ENCODE results near the gene ERO1B.

The ERO1B gene

DNA sequence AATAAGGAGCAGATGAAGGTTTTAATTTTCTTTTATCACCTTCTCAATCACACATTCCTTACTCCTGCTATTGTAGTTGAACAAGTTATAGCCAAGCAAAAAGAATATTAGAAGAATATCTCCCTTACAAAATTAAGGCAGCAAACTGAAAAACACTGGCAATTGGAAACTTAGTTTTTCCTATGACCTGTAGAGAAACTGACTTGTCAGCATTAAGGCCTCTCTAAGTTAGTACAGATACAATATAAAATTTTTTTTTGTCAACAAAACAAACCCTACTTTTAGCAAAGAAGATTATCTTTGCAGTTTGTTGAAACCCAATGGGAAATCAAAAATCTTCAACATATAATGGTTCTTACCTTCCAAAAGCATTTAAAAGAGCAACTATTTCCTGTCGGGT is 61.3 kb downstream of the ERO1B start:
- no peak for DNase-seq
- Histone ChIP-seq H3K27me3 (ENCODE audit: insufficient read depth, low read depth, severe bottlenecking) (no peaks in the 10 kb centered on the region), H3K36me3 (no peaks in the 10 kb centered on the region), H3K4me3 (ENCODE audit: low read depth, low read length) (no peak overlapping the region), H3K27ac (no peak overlapping the region), H3K9me3 (ENCODE audit: severe bottlenecking) (no peaks in the 10 kb centered on the region)
- TF ChIP-seq, protein P1, sequence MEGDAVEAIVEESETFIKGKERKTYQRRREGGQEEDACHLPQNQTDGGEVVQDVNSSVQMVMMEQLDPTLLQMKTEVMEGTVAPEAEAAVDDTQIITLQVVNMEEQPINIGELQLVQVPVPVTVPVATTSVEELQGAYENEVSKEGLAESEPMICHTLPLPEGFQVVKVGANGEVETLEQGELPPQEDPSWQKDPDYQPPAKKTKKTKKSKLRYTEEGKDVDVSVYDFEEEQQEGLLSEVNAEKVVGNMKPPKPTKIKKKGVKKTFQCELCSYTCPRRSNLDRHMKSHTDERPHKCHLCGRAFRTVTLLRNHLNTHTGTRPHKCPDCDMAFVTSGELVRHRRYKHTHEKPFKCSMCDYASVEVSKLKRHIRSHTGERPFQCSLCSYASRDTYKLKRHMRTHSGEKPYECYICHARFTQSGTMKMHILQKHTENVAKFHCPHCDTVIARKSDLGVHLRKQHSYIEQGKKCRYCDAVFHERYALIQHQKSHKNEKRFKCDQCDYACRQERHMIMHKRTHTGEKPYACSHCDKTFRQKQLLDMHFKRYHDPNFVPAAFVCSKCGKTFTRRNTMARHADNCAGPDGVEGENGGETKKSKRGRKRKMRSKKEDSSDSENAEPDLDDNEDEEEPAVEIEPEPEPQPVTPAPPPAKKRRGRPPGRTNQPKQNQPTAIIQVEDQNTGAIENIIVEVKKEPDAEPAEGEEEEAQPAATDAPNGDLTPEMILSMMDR (IDR thresholded peaks at IDR 0.05; ENCODE audit: low read depth, low read length): no peak

GRCh38 chr1:236214761-236215160 is 67.0 kb downstream of the ERO1B start:
- TF ChIP-seq, protein P1 (IDR thresholded peaks at IDR 0.05; ENCODE audit: low read depth, low read length): no peak
- no peaks in the 10 kb centered on the region for H3K9me3 ChIP-seq (ENCODE audit: severe bottlenecking)
- no peak overlapping the region for H3K4me3 ChIP-seq (ENCODE audit: low read depth, low read length)
- H3K27ac ChIP-seq: no peak overlapping the region
- H3K27me3 ChIP-seq (ENCODE audit: insufficient read depth, low read depth, severe bottlenecking): no peaks in the 10 kb centered on the region
- no peaks in the 10 kb centered on the region for H3K36me3 ChIP-seq
- no peak for DNase-seq

- no peak overlapping the region for H3K27ac ChIP-seq
- TF ChIP-seq, protein P1 (IDR thresholded peaks at IDR 0.05; ENCODE audit: low read depth, low read length): no peak
- H3K27me3 ChIP-seq (ENCODE audit: insufficient read depth, low read depth, severe bottlenecking): no peaks in the 10 kb centered on the region
- no peak for DNase-seq
- no peak overlapping the region for H3K4me3 ChIP-seq (ENCODE audit: low read depth, low read length)
- H3K36me3 ChIP-seq: no peaks in the 10 kb centered on the region; the same call in 1 of the 2 replicates
- no peaks in the 10 kb centered on the region for H3K9me3 ChIP-seq (ENCODE audit: severe bottlenecking)
Measured at GRCh38 chr1:236213534-236213933, 68.2 kb downstream of the ERO1B start.

- TF ChIP-seq, protein P1 (IDR thresholded peaks at IDR 0.05; ENCODE audit: low read depth, low read length): no peak
- Histone ChIP-seq H3K27me3 (ENCODE audit: insufficient read depth, low read depth, severe bottlenecking) (no peaks in the 10 kb centered on the region), H3K36me3 (no peaks in the 10 kb centered on the region; the same call in 1 of the 2 replicates), H3K4me3 (ENCODE audit: low read depth, low read length) (no peak overlapping the region), H3K27ac (no peak overlapping the region), H3K9me3 (ENCODE audit: severe bottlenecking) (no peaks in the 10 kb centered on the region)
- no peak for DNase-seq
Measured at GRCh38 chr1:236211815-236212214, 69.9 kb downstream of the ERO1B start.

DNA sequence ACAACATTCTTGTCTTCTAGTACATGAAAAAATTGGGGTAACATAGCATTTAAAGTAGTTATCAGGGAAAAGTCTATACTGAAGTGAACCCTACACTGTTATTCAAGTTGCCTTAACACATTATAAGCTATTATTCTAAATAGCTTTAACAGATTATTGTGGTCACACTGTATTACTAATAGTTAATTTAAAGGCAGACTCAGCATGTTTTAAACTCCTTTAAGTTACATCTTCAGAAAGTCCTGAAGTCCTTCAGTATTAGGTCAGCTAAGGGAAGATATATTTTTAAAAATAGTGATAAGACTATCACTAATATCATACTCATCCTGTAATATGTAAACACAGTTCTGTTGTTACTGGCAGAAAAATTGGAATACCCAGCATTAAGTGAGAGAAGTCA is 72.0 kb downstream of the ERO1B start:
- TF ChIP-seq, protein P1 (IDR thresholded peaks at IDR 0.05; ENCODE audit: low read depth, low read length): no peak
- no peaks in the 10 kb centered on the region for H3K27me3 ChIP-seq (ENCODE audit: insufficient read depth, low read depth, severe bottlenecking)
- no peak overlapping the region for H3K27ac ChIP-seq
- no peak for DNase-seq
- no peaks in the 10 kb centered on the region; the same call in 1 of the 2 replicates for H3K36me3 ChIP-seq
- no peaks in the 10 kb centered on the region for H3K9me3 ChIP-seq (ENCODE audit: severe bottlenecking)
- H3K4me3 ChIP-seq (ENCODE audit: low read depth, low read length): no peak overlapping the region

DNA sequence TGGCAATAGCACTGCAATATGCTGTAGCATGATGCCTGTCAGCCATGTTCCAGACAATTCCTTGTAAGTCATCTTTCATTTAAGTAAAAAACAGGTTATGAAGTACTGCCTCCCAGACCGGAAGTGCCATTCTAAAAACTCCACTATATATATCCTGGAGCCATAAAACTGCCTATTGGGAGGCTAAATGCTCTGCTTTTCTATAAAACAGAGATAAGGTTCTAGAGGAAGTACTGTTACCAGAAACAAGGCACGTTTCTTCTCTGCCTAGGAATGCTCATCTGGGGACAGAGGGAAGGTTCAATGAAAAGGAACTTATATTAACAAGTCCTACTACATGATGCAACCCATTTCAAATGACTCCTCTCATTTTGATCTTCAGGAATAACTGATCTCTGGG is 72.6 kb downstream of the ERO1B start:
- Histone ChIP-seq H3K36me3 (no peaks in the 10 kb centered on the region; the same call in 1 of the 2 replicates), H3K9me3 (ENCODE audit: severe bottlenecking) (no peaks in the 10 kb centered on the region), H3K4me3 (ENCODE audit: low read depth, low read length) (no peak overlapping the region), H3K27me3 (ENCODE audit: insufficient read depth, low read depth, severe bottlenecking) (no peaks in the 10 kb centered on the region), H3K27ac (no peak overlapping the region)
- no peak for DNase-seq
- TF ChIP-seq, protein P1 (IDR thresholded peaks at IDR 0.05; ENCODE audit: low read depth, low read length): no peak
